Hair follicular keratinocyte (primary cell): ENCODE results near the gene MTMR8. TPM values are rescaled to one million over a fixed set of nuclear protein-coding genes. Genes with fewer than 3 reads are reported as not detected.

Source experiments
- total RNA-seq: library from RNA; depleted of rRNA; stranded (reverse); fragments of >200 nt; gene quantifications from 2 replicates; pipeline ENCODE4 v1.2.3, GENCODE V29; 2015

Gene MTMR8
- 0.95 and 1.0 TPM in 2 replicates for total RNA-seq

GRCh38 chrX:64394874-64395567 lies at the start of gene MTMR8:
MTMR8 (minus strand) TSS chrX:64395452; CDS start chrX:64395363, 89 bp downstream.

GRCh38 chrX:64230123-64230970 lies 164.9 kb downstream of the MTMR8 start, which contains the start of gene ASB12:
ASB12 (minus strand) TSS chrX:64230607; CDS start chrX:64225650, 4,957 bp downstream.

Other genes starting within 250 kb of the MTMR8 start
- gene AMER1, start 189.7 kb downstream of the MTMR8 start, total RNA-seq = 1.6 and 2.2 TPM in 2 replicates
- gene ASB12, start 164.8 kb downstream of the MTMR8 start, total RNA-seq = not detected in 2 replicates